GM18951 (cell line): ENCODE data around the gene SYNGR3.

ENCODE experiments used
- POLR2A ChIP-seq: IDR thresholded peaks from 4 replicates; pipeline ENCODE4 v1.6.1; 2011; ENCODE audit warnings: mild to moderate bottlenecking; ENCODE audit not compliant: insufficient read length, insufficient read depth; ENCODE audit errors: extremely low read depth
- in situ Hi-C: fragments of 300-500 bp; cut with MboI; formaldehyde crosslinking; loops from one replicate; pipeline ENCODE4 v1.12.0; 2022; ENCODE audit warnings: low sequenced_read_pairs, mixed read lengths, inconsistent platforms; ENCODE audit not compliant: unreplicated experiment

The SYNGR3 gene, protein sequence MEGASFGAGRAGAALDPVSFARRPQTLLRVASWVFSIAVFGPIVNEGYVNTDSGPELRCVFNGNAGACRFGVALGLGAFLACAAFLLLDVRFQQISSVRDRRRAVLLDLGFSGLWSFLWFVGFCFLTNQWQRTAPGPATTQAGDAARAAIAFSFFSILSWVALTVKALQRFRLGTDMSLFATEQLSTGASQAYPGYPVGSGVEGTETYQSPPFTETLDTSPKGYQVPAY

DNA sequence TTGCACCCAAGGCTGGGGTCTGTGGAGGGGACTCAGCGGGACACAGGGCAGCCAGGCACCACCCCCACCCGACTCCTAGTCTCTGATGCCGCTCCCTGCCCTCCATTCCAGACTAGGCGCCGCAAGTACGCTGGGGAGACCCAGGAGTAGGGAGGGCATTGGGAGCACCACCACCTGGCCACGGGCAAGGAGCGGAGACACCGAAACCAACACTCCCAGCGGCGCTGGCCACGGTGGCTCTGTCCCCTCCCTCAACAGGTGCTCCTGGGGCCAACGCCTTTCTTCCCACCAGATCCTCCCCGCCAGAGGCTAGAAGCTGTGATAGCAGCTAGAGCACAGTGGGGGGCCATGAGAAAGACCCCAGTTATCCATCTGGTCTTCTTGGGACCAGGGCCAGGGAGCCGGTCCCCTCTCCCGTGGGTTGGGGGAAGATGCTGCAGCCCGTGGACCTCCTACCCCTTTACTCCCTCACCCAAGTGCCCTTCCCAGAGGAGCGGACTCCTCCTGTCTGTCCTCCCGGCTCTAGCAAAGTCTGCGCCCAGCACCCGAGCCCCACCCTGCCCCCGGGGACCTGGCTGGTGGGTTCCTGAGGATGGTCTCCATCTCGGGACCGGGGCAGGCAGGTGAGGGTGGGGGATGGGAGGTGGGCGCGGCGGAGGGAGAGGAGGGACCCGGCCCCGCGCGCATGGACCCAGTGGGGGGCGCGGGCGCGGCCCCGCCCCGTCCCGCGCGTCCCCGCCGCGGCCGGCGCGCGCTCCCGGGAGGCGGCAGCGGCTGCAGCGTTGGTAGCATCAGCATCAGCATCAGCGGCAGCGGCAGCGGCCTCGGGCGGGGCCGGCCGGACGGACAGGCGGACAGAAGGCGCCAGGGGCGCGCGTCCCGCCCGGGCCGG lies at the start of gene SYNGR3:
SYNGR3 (plus strand) TSS at position 762 of the 892 bp plus-strand sequence. CDS start 133 bp downstream, outside the sequence.
- in situ Hi-C loops = no loop called here
- TF ChIP-seq POLR2A = no peak

DNA sequence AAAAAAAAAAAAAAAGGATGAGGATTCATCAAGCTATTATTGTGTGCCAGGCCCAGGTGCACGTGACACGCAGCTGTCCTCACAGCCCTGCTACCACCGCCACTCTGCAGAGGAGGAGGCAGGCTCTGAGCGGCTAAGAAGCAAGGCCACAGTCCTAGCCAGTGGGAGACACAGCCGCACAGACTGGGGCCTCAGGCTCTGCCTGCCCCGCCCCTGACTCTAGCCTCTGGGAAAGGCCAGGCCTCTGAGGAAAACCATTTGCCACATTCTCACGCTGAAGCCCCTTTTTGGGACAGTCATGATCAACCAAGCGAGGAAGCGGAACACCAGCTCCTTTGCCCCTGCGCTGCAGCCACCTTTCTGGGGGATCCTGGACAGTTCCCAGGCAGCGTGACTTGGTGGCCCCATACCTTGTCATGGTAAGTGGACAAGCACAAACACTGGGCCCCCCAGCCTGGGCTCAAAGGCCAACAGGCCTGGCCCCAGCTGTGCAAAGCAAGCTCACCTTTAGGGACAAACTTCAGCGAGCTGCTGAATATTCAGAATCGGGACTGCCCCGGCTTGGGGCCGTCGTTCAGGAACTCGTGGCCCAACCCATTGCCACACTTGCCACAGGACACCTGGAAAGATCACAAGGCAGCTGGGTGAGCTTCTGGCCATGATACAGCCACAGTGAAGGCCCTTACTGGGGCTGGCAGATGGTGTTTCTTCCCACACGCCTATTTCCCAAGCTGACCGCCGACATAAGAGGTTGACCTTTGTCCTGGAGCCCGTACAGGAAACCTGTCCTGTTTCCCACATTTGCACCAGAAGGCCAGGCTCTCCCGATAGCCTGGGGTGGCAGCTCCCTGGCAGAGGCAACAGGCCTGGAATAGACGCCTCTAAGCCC lies 49.3 kb upstream of the SYNGR3 start:
- no peak for TF ChIP-seq POLR2A
- in situ Hi-C loops = no loop called here

DNA sequence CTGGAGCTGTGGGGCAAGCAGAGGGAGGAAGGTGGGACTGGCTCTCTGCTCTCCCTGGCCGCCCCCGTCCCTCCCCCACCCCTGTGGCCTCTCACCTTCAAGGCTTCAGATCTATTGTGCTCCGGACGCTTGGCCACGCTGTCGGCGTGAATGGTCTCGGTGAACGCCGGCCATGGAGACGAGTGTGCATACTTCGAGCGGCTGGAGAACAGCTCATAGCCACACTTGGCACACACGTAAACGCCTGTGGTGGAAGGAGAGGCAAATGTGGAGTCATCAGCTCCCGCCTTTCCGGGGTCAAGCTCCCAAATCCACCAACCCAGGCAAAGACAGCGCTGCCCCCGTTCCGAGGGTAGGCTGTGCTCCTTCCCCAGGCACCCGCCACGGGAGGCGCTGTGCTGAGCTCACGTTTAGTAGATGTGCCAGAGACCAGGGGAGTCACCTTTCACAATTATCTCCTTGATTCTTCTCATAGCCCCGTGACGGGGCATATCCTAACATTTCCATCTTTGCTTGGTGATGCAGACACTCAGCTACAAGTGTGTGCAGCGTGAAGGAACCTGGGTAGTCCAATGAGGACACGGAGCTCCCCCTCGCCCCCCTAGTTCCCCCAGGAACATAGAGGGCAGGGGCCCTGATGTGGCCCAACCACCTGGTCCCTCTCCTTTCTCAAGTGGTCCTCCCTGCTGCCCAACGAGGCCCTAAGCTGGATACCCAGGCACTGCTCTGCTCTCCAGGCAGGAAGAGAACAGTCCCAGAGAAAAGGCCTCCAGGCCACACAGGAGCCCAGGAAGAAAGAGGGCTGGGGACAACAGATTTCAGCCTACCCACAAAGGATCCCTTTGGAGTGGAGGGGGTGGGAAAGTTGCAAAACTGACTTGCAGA lies 48.4 kb upstream of the SYNGR3 start:
- TF ChIP-seq POLR2A = no peak
- in situ Hi-C loops = no loop called here

DNA sequence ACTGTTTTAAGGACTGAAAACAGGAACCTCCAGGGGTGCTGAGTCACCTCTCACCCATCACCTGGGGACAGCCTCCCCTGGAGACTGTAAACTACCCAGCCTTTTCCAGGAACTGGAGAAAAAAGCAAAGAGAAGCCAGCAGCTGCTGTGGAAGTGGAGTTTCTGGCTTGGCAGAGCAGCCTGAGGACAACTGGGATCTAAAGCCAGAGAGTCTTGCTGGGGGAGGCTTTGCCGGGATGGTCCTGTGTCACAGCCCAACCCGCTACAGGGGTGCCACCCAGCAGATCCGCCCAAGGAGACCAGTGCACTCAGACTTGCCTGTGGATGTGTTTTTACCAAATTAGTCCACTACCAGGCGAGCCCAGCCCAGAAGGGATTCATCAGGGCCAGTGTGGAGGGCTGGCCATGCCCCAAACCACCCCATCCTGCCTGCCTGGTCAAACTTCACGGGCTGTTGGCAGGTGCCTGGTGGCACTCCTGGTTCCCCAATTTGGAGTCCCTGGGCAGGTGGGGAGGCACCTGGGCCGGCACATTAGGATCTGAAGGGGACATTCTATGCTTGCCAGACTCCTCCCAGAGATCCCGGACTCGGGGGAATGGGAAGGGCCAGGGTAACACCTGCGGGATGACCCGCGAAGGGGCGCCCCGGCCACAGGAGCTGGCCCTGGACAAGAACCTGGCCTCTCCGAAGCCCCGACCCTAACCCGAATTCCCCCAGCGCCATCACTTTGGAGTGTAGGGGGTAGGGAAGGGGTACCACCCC lies 47.5 kb upstream of the SYNGR3 start:
- no peak for TF ChIP-seq POLR2A
- in situ Hi-C loops = no loop called here

DNA sequence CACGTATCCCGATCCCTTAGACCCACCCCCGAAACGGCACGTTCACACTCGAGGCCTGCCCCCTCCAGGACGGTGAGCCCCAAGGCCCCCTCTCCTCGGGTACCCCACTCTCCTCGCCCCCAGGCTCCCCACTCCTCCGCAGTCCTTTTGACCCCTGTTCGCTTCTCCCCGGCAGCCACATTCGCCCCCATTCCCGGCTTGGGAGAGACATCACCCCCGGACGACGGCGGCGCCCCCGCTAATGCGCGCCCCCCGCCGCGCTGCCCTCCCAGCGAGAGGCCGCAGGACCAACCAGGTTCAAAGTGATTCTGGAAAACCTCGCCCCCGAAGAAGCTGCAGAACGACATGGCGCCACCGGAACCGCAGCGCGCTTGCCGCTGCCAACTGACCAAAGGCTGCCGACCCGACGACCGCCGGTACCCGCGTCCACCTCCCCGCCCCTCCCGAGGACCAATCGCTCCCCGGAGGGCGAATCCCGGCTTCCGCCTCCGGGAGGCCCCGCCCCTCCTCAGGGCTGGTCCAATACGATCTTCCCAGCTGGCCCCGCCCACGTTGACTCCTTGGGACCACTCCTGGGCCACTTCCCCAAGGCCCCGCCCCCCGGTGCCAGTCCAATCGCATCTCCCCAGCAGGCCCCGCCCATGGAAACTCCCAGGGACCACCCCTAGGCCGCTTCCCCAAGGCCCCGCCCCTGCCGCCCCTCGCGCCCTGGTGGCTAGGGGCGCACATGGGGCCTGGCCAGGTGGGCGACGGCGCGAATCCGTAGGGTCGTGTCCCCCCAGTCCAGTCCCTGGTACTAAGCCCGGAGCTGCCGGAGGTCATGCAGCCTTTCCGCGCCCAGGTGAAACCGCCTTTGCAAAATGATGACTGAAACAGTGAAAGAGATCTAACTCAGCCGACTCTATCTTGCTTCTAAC lies 46.7 kb upstream of the SYNGR3 start, which contains the start of gene MSRB1:
MSRB1 (minus strand) TSS at position 390 of the 917 bp plus-strand sequence; CDS start at position 347, 43 bp downstream.
- in situ Hi-C loops = no loop called here

DNA sequence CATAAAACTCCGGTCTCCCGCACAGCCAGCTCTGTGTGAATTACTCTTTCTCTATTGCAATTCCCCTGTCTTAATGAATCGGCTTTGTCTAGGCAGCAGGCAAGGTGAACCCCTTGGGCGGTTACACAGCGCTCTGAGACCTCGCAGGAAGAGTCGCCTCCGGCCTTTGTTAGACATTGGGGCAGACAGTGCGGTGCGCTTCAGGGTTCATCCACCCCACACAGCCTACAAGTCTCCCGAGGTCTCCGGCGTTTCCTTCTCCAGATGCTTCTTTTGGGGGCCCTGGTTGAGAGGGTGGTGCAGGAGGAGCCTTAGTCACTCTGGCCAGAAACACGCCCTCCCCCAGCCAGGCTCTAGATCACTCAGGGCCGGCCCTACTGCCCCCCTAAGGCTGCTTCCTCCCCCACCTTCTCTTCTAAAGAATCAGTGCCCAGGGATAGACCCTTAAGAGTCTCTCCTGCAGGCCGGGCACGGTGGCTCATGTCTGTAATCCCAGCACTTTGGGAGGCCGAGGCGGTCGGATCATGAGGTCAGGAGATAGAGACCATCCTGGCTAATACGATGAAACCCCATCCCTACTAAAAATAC lies 45.1 kb upstream of the SYNGR3 start:
- in situ Hi-C loops = no loop called here
- TF ChIP-seq POLR2A = no peak

More for the DNA sequence above, 46.7 kb upstream of the SYNGR3 start, which contains the start of gene MSRB1:
- TF ChIP-seq POLR2A = peak; percentile 85

DNA sequence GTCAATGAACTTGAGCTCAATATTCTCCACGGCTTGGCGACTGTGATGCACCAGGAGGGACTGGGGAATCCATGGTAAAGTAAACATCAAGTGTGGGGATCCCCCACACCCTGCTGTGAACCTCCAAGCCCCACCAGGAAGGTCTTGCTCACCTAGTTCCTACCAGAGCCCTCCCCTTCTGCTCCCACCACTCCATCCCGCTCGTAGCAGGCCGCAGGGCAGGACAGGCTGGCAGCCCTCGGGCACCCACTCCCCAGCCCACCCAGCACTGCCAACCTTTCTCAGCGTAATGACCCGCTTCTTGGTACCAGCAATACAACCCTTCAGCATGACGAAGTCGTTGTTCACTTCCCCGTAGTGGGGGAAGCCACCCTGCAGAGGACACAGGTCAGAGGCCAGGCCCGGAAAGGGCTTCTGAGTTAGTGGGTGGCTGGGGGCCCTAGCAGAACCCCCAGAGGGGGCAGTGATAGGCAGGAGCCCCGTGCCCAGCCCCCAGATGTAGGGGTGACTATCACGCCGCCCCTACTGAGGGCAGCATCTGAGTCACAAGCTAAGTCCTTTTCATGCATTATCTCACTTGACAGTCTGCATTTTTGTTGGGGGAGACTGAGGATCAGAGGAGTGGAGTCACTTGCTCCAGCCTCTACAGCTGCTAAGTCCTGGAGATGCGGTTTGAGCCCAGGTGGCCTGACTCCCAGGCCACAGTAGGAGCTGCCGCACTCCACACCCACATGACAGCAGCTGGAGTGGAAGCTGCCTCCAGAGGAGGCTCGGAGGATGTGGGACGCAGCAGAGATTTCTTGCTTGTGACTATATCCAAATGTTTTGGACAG lies 44.0 kb upstream of the SYNGR3 start:
- in situ Hi-C loops = no loop called here
- no peak for TF ChIP-seq POLR2A

DNA sequence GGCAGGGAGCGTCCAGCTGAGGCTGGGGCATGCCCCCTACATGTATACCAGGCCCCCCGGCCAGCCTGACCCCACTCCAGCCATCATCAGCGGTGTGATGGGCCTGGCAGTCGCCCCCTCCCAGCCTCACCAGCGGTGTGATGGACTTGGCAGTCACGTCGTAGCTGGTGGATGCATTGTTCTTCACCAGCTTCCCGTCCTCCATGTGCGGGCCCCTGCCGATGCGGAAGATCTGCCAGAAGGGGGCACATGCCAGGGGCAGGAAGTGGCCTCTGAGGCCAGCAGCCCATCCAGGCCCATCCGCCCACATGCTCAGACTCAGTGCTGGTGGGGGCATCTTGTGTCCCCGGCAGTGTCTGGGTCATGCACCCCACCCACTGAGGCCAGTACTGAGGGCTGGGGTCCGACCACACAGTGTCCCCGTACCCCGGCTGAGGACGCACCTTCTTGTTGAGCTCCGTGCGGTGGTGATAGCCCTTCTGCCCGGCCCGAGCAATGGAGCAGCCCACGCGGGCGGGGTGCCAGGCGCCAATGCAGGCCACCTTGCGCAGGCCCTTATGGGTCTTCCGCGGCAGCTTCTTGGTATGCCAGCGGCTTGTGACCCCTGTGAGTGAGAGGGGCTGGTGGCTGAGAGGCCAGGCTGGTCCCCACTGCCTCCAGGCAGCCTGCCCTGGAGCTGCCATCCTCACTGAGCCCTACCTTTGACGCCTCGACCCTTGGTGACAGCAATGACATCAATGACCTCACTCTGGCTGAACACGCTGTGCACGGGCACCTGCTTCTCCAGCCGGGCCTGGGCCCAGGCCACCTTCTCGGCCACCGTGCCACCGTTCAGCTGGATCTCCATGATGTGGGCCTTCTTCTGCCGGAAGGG lies 43.0 kb upstream of the SYNGR3 start:
- in situ Hi-C loops = no loop called here
- no peak for TF ChIP-seq POLR2A

DNA sequence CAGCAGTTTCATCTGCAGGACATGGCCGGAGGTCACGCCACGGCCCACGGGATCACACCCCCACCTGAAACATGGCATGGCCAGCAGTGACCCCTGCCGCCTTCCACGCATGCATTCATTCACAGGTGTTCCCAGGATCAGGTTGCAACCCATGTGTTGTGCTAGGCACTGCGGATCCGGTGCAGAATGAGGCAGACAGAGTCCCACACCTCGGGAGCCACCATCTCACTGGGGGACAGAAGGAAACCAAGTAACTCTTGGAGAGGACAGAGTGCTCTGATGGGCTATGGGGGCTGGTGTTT lies 42.5 kb upstream of the SYNGR3 start:
- in situ Hi-C loops = no loop called here
- TF ChIP-seq POLR2A = no peak
